K562 (cell line): ENCODE results near the gene JAK3. TPM values are rescaled to one million over a fixed set of nuclear protein-coding genes. Genes with fewer than 3 reads are reported as not detected.

ENCODE experiments used
- ARID1B ChIP-seq: fragments of 450-650 bp; IDR thresholded peaks from 2 replicates; pipeline ENCODE4 v1.6.1; 2016; ENCODE audit warnings: antibody characterized with exemption, mild to moderate bottlenecking, inconsistent platforms
- CCNT2 ChIP-seq: IDR thresholded peaks from 2 replicates; pipeline ENCODE4 v1.6.1; 2011; ENCODE audit warnings: borderline replicate concordance, low read depth, mild to moderate bottlenecking, moderate library complexity, mixed read lengths, low read length; ENCODE audit not compliant: insufficient read length; ENCODE audit errors: extremely low read depth
- CREB1 ChIP-seq, 2 experiments: sonication (generic) in 1 of 2; formaldehyde crosslinking in 1 of 2; IDR thresholded peaks; 2 replicates each; pipeline versions ENCODE4 v1.6.1 to v1.8.0; 2012 to 2022; ENCODE audit warnings: inconsistent platforms in 1 of 2, mild to moderate bottlenecking in 1 of 2, missing genetic modification reagents in 1 of 2, moderate library complexity in 1 of 2
- GABPB2 ChIP-seq: fragments of 250-450 bp; sonication (Bioruptor Pico); conservative IDR thresholded peaks from 2 replicates; pipeline ENCODE4 v1.5.1; 2021; ENCODE audit warnings: mild to moderate bottlenecking
- JUND ChIP-seq, 2 experiments: IDR thresholded peaks; 2 replicates in 1 of 2; 3 replicates in 1 of 2; pipeline ENCODE4 v1.6.1; 2011; ENCODE audit warnings: borderline replicate concordance in 2 of 2, low read depth in 2 of 2, low read length in 2 of 2, improper control_type of control experiment in 1 of 2, missing biosample characterization in 1 of 2, missing genetic modification characterization in 1 of 2, missing genetic modification reagents in 1 of 2
- L3MBTL2 ChIP-seq: fragments of 450-650 bp; IDR thresholded peaks from 2 replicates; pipeline ENCODE4 v1.6.1; 2016; ENCODE audit warnings: mild to moderate bottlenecking, moderate library complexity
- MNT ChIP-seq, 2 experiments: fragments of 450-650 bp; conservative IDR thresholded peaks; 2 replicates each; pipeline ENCODE4 v1.6.1; 2017; ENCODE audit warnings: mild to moderate bottlenecking in 2 of 2, moderate library complexity in 2 of 2
- NFXL1 ChIP-seq: fragments of 450-650 bp; formaldehyde crosslinking; IDR thresholded peaks from 2 replicates; pipeline ENCODE4 v1.4.0; 2021; ENCODE audit warnings: mild to moderate bottlenecking
- RHOXF2B ChIP-seq: fragments of 250-450 bp; sonication (Bioruptor Pico); conservative IDR thresholded peaks from 2 replicates; pipeline ENCODE4 v1.5.1; 2021
- SFPQ ChIP-seq: fragments of 200-400 bp; formaldehyde crosslinking; IDR thresholded peaks from 2 replicates; pipeline ENCODE4 v1.6.1; 2017; ENCODE audit warnings: mild to moderate bottlenecking, low read depth, low read length, moderate library complexity
- SLC30A9 ChIP-seq: fragments of 250-450 bp; sonication (Bioruptor Pico); IDR thresholded peaks from 2 replicates; pipeline ENCODE4 v1.8.0; 2022; ENCODE audit warnings: mild to moderate bottlenecking, moderate library complexity
- polyA plus RNA-seq, 8 experiments: library from polyadenylated mRNA; depleted of rRNA in 4 of 8; stranded (reverse) in 5 of 8; unstranded in 3 of 8; fragments of >200 nt; fragmentation: Nextera tagmentation in 2 of 8; fragmentation: Illumina TruSeq in 1 of 8; extraction: Ambion mirVana in 2 of 8; extraction: Trizol in 1 of 8; gene quantifications; 2 replicates each; pipeline versions ENCODE4 v1.2.1 to v1.2.3, GENCODE V29; 2011 to 2014; ENCODE audit warnings: inconsistent platforms in 1 of 8, missing spikeins in 1 of 8
- total RNA-seq, 7 experiments: library from RNA; depleted of rRNA in 6 of 7; stranded (reverse); fragments of >200 nt in 6 of 7; fragmentation: Illumina TruSeq in 2 of 7; extraction: Trizol in 2 of 7; gene quantifications; 2 replicates each; pipeline versions ENCODE4 v1.2.1 to v1.2.3, GENCODE V29; 2011 to 2021; ENCODE audit warnings: low replicate concordance in 1 of 7
- TF ChIP-seq, protein P1 (sequence below), 2 experiments: fragments of 450-650 bp; formaldehyde crosslinking in 1 of 2; IDR thresholded peaks; 2 replicates each; pipeline versions ENCODE4 v1.4.0 to v1.6.1; 2014 to 2020; ENCODE audit warnings: mild to moderate bottlenecking in 2 of 2, borderline replicate concordance in 1 of 2, low read depth in 1 of 2

The JAK3 gene
- total and polyA plus RNA-seq, 9 of the 15 experiments (the other 6 are each of a cell fraction or from before 2014, with no cell fraction given) = 0.01 to 0.18 (median 0.07) TPM; not detected in 1

GRCh38 chr19:17794731-17795494 lies 52.9 kb downstream of the JAK3 start, which contains the start of gene B3GNT3 (continued):
- TF ChIP-seq, protein P1, sequence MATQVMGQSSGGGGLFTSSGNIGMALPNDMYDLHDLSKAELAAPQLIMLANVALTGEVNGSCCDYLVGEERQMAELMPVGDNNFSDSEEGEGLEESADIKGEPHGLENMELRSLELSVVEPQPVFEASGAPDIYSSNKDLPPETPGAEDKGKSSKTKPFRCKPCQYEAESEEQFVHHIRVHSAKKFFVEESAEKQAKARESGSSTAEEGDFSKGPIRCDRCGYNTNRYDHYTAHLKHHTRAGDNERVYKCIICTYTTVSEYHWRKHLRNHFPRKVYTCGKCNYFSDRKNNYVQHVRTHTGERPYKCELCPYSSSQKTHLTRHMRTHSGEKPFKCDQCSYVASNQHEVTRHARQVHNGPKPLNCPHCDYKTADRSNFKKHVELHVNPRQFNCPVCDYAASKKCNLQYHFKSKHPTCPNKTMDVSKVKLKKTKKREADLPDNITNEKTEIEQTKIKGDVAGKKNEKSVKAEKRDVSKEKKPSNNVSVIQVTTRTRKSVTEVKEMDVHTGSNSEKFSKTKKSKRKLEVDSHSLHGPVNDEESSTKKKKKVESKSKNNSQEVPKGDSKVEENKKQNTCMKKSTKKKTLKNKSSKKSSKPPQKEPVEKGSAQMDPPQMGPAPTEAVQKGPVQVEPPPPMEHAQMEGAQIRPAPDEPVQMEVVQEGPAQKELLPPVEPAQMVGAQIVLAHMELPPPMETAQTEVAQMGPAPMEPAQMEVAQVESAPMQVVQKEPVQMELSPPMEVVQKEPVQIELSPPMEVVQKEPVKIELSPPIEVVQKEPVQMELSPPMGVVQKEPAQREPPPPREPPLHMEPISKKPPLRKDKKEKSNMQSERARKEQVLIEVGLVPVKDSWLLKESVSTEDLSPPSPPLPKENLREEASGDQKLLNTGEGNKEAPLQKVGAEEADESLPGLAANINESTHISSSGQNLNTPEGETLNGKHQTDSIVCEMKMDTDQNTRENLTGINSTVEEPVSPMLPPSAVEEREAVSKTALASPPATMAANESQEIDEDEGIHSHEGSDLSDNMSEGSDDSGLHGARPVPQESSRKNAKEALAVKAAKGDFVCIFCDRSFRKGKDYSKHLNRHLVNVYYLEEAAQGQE (IDR thresholded peaks at IDR 0.05; ENCODE audit: borderline replicate concordance) = 0 out of 2 replicates have a peak, but pooled peaks have one; percentile 6
- TF ChIP-seq, protein P1 (CRISPR knock-in tag; IDR thresholded peaks at IDR 0.05; ENCODE audit: low read depth) = no peak
- TF ChIP-seq MNT (conservative IDR thresholded peaks at IDR 0.05) (peak; percentile 71 to 79; a peak in 2 of 4 replicates), JUND (IDR thresholded peaks at IDR 0.05; ENCODE audit: borderline replicate concordance, low read depth, low read length) (0 out of 2 replicates have a peak, but pooled peaks have one; percentile 21), JUND (tag; IDR thresholded peaks at IDR 0.05; ENCODE audit: borderline replicate concordance, low read depth, low read length) (no peak), SLC30A9 (CRISPR knock-in tag) (no peak), NFXL1 (CRISPR knock-in tag) (no peak), CCNT2 (no peak), GABPB2 (no peak), RHOXF2B (CRISPR knock-in tag) (no peak), L3MBTL2 (peak; percentile 79; the same call in 1 of the 2 replicates), SFPQ (no peak), CREB1 (IDR thresholded peaks at IDR 0.05) (no peak), CREB1 (CRISPR knock-in tag; IDR thresholded peaks at IDR 0.05) (no peak), ARID1B (peak; percentile 64)
